Measurements from ENCODE around the gene FOXD4L1.
"Not testable (repeated sequence)": the region's sequence is repeated elsewhere in the genome, so short reads cannot be mapped to it uniquely, and the experiment has no call there.

GRCh38 chr2:113507394-113508140, 9.1 kb downstream of the FOXD4L1 start:
- TF ChIP-seq CTCF, POLR2A (IDR thresholded peaks at IDR 0.05): not testable (repeated sequence)
